Ishikawa (cell line): ENCODE measurements around the gene MED12L.

ENCODE experiments used
- CEBPB ChIP-seq: IDR thresholded peaks from 2 replicates; pipeline ENCODE4 v1.6.1; 2012
- CREB1 ChIP-seq: IDR thresholded peaks from 2 replicates; pipeline ENCODE4 v1.6.1; 2012; ENCODE audit warnings: low read depth
- EGR1 ChIP-seq: IDR thresholded peaks from 2 replicates; pipeline ENCODE4 v1.6.1; 2012
- EP300 ChIP-seq: IDR thresholded peaks from 2 replicates; pipeline ENCODE4 v1.6.1; 2012; ENCODE audit warnings: borderline replicate concordance
- RAD21 ChIP-seq: IDR thresholded peaks from 2 replicates; pipeline ENCODE4 v1.6.1; 2012; ENCODE audit warnings: low read depth
- TAF1 ChIP-seq: IDR thresholded peaks from 2 replicates; pipeline ENCODE4 v1.6.1; 2012; ENCODE audit warnings: low read depth, mild to moderate bottlenecking
- TCF12 ChIP-seq: IDR thresholded peaks from 2 replicates; pipeline ENCODE4 v1.6.1; 2012; ENCODE audit warnings: low read depth
- TEAD4 ChIP-seq: IDR thresholded peaks from 2 replicates; pipeline ENCODE4 v1.6.1; 2012
- YY1 ChIP-seq: IDR thresholded peaks from 2 replicates; pipeline ENCODE4 v1.6.1; 2012; ENCODE audit warnings: low read depth
- ZBTB7A ChIP-seq: IDR thresholded peaks from 2 replicates; pipeline ENCODE4 v1.6.1; 2012; ENCODE audit warnings: low read depth
- TF ChIP-seq, protein P1 (sequence below): IDR thresholded peaks from 2 replicates; pipeline ENCODE4 v1.6.1; 2012
- TF ChIP-seq, protein P2 (sequence below): IDR thresholded peaks from 2 replicates; pipeline ENCODE4 v1.6.1; 2012; ENCODE audit warnings: low read depth, mild to moderate bottlenecking
- TF ChIP-seq, protein P3 (sequence below): IDR thresholded peaks from 2 replicates; pipeline ENCODE4 v1.6.1; 2012

DNA sequence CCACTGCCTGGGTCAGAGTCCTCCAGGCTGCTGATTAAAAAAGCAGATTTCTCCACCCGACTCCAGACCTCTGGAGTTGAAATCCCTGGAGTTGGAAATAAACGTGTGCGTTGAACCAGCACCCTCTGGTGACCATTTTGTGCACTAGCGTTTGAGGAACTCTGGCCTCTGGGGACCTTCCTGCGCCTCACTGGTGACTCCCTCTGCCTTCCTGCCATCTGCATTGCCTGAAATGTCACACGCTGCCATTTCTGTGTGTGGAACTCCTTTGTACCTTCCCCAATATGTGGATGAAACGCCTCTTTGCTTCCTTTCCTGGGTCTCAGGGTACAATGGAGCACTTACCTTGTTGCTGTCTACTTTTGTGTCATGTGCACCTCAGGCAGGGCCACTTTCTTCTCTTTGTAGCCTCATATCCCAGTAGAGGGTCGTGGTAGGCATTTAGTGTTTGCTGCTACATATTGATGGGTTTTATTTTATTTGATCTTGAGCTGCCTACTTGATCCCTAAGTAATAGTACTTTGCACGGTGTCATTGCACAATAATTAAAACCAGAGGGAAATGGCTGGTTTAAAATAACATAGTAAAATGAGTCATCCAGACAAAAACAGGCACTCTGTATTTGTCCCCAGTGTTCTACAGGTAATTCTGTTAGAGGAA is 60.7 kb downstream of the MED12L start:
- TF ChIP-seq TEAD4, result no peak
- TF ChIP-seq, protein P1, sequence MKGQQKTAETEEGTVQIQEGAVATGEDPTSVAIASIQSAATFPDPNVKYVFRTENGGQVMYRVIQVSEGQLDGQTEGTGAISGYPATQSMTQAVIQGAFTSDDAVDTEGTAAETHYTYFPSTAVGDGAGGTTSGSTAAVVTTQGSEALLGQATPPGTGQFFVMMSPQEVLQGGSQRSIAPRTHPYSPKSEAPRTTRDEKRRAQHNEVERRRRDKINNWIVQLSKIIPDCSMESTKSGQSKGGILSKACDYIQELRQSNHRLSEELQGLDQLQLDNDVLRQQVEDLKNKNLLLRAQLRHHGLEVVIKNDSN, result no peak
- TF ChIP-seq, protein P2, sequence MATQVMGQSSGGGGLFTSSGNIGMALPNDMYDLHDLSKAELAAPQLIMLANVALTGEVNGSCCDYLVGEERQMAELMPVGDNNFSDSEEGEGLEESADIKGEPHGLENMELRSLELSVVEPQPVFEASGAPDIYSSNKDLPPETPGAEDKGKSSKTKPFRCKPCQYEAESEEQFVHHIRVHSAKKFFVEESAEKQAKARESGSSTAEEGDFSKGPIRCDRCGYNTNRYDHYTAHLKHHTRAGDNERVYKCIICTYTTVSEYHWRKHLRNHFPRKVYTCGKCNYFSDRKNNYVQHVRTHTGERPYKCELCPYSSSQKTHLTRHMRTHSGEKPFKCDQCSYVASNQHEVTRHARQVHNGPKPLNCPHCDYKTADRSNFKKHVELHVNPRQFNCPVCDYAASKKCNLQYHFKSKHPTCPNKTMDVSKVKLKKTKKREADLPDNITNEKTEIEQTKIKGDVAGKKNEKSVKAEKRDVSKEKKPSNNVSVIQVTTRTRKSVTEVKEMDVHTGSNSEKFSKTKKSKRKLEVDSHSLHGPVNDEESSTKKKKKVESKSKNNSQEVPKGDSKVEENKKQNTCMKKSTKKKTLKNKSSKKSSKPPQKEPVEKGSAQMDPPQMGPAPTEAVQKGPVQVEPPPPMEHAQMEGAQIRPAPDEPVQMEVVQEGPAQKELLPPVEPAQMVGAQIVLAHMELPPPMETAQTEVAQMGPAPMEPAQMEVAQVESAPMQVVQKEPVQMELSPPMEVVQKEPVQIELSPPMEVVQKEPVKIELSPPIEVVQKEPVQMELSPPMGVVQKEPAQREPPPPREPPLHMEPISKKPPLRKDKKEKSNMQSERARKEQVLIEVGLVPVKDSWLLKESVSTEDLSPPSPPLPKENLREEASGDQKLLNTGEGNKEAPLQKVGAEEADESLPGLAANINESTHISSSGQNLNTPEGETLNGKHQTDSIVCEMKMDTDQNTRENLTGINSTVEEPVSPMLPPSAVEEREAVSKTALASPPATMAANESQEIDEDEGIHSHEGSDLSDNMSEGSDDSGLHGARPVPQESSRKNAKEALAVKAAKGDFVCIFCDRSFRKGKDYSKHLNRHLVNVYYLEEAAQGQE, result no peak
- no peak for TF ChIP-seq EP300
- no peak for TF ChIP-seq TAF1
- TF ChIP-seq, protein P3, sequence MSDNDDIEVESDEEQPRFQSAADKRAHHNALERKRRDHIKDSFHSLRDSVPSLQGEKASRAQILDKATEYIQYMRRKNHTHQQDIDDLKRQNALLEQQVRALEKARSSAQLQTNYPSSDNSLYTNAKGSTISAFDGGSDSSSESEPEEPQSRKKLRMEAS, result no peak
- no peak for TF ChIP-seq ZBTB7A
- no peak for TF ChIP-seq YY1
- TF ChIP-seq EGR1, result no peak
- peak; percentile 92 for TF ChIP-seq RAD21
- no peak for TF ChIP-seq CREB1
- TF ChIP-seq TCF12, result no peak
- TF ChIP-seq CEBPB, result no peak
